PC-3 (cell line): ENCODE measurements around the gene AMN. TPM values are rescaled to one million over a fixed set of nuclear protein-coding genes. Genes with fewer than 3 reads are reported as not detected.

Source experiments
- ATAC-seq: fragments of 200-7000 bp; cut with Tn5 transposase; 2 replicates; pipeline ENCODE4 v1.9.1; 2020; ENCODE audit warnings: mild to moderate bottlenecking, moderate library complexity
- BruUV-seq: library from RNA; stranded (reverse); fragments of 400-500 nt; replicated peaks from 2 replicates; lab custom pipeline; 2021; lab: Mats Ljungman, UMichigan
- CTCF ChIA-PET: fragments of 300-600 bp; sonication (Branson Sonifier 250); formaldehyde crosslinking; loops from one replicate; lab custom pipeline; 2022; ENCODE audit warnings: antibody characterized with exemption; lab: Charles Lee
- POLR2A ChIA-PET: fragments of 300-600 bp; sonication (Branson Sonifier 250); formaldehyde crosslinking; loops from one replicate; lab custom pipeline; 2022; ENCODE audit warnings: antibody characterized with exemption; ENCODE audit not compliant: unreplicated experiment; lab: Charles Lee
- DNase-seq: peaks from one replicate; pipeline ENCODE4 v3.0.0-alpha.2; 2015
- H2AFZ ChIP-seq: fragments of 300-600 bp; sonication (generic); 2 replicates; pipeline ENCODE4 v1.6.0; 2016; ENCODE audit warnings: antibody characterized with exemption, low read length
- H3F3A ChIP-seq: fragments of 300-600 bp; sonication (generic); one replicate; pipeline ENCODE4 v1.6.0; 2017; ENCODE audit warnings: antibody characterized with exemption, low read length, control low read depth, mild to moderate bottlenecking; ENCODE audit not compliant: unreplicated experiment
- H3K27ac ChIP-seq: fragments of 300-600 bp; sonication (generic); 2 replicates; pipeline ENCODE4 v1.5.1; 2016; ENCODE audit warnings: mild to moderate bottlenecking, low read length
- H3K27me3 ChIP-seq: fragments of 300-600 bp; sonication (generic); 2 replicates; pipeline ENCODE4 v1.6.1; 2016; ENCODE audit warnings: low read length, mixed read lengths
- H3K36me3 ChIP-seq: fragments of 300-600 bp; sonication (generic); 2 replicates; pipeline ENCODE4 v1.6.1; 2016; ENCODE audit warnings: low read depth, mixed run types, low read length, mixed read lengths
- H3K4me1 ChIP-seq: fragments of 300-600 bp; sonication (generic); 2 replicates; pipeline ENCODE4 v1.5.1; 2016; ENCODE audit warnings: low read length; ENCODE audit not compliant: insufficient read depth
- H3K4me2 ChIP-seq: fragments of 300-600 bp; sonication (generic); 2 replicates; pipeline ENCODE4 v1.6.0; 2016; ENCODE audit warnings: low read length
- H3K4me3 ChIP-seq: fragments of 300-600 bp; sonication (generic); 2 replicates; pipeline ENCODE4 v1.5.1; 2016; ENCODE audit warnings: mild to moderate bottlenecking, low read length, mixed read lengths
- H3K79me2 ChIP-seq: fragments of 300-600 bp; sonication (generic); 2 replicates; pipeline ENCODE4 v1.6.1; 2017; ENCODE audit warnings: low read length, mixed read lengths
- H3K9ac ChIP-seq: fragments of 300-600 bp; sonication (generic); 2 replicates; pipeline ENCODE4 v1.6.0; 2016; ENCODE audit warnings: mild to moderate bottlenecking, low read length
- H3K9me2 ChIP-seq: fragments of 300-600 bp; sonication (generic); replicated peaks from 2 replicates; pipeline ENCODE4 v1.6.1; 2016; ENCODE audit warnings: mixed run types, low read length, mixed read lengths
- H3K9me3 ChIP-seq: fragments of 300-600 bp; sonication (generic); 2 replicates; pipeline ENCODE4 v1.6.1; 2016; ENCODE audit warnings: low read length, mixed read lengths
- H4K20me1 ChIP-seq: fragments of 300-600 bp; sonication (generic); 2 replicates; pipeline ENCODE4 v1.6.1; 2016; ENCODE audit warnings: low read length, mixed read lengths
- EZH2 ChIP-seq: fragments of 300-600 bp; sonication (generic); IDR thresholded peaks from one replicate; pipeline ENCODE4 v1.6.1; 2017; ENCODE audit warnings: antibody characterized with exemption, mild to moderate bottlenecking, low read length; ENCODE audit not compliant: unreplicated experiment
- EZH2phosphoT487 ChIP-seq: fragments of 300-600 bp; sonication (generic); IDR thresholded peaks from 2 replicates; pipeline ENCODE4 v1.6.1; 2018; ENCODE audit warnings: mild to moderate bottlenecking, antibody characterized with exemption, low read length, borderline replicate concordance
- intact Hi-C: fragments of 100-400 bp; cut with micrococcal nuclease; formaldehyde crosslinking; loops from 2 replicates; pipeline ENCODE4 v1.9.0; 2023
- total RNA-seq: library from RNA; depleted of rRNA; stranded (reverse); fragments of >200 nt; gene quantifications from 2 replicates; pipeline ENCODE4 v1.2.3, GENCODE V29; 2014
- TF ChIP-seq, protein P1 (sequence below): fragments of 300-600 bp; sonication (generic); conservative IDR thresholded peaks from 2 replicates; pipeline ENCODE4 v1.5.1; 2017; ENCODE audit warnings: antibody characterized with exemption, low read depth, mild to moderate bottlenecking, low read length

Gene AMN
- total RNA-seq, 1 experiment from 2014 or later, result not detected

DNA sequence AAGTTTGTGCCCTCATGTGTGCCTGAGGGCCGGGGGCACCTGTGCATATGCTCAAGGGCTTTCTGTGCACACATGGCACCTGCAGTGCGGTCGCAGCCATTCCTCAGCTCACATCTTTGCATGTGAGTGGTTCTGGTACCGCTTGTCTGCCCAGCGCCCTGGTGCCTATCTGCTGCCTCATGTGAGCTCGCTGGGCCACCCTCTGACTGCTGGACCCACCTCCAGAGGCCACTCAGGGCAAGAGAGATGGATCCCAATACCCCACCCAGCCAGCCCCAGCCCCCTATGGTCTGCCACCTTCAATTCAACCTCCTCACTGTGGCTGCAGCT, 5.4 kb upstream of the AMN start:
- Histone ChIP-seq H3K4me2 (no peak overlapping the region), H3F3A (no peaks in the 10 kb centered on the region), H3K4me1 (no peaks in the 10 kb centered on the region), H3K9me3 (0 out of 2 replicates have a peak, but pooled peaks cover 5% of the 10 kb centered on the region), H3K9me2 (no peaks in the 10 kb centered on the region), H3K36me3 (no peaks in the 10 kb centered on the region), H3K27me3 (no peaks in the 10 kb centered on the region), H4K20me1 (no peaks in the 10 kb centered on the region), H3K27ac (no peak overlapping the region), H2AFZ (no peak overlapping the region), H3K79me2 (no peaks in the 10 kb centered on the region), H3K9ac (no peak overlapping the region), H3K4me3 (no peak overlapping the region)
- CTCF ChIA-PET, result no interaction called here
- no peak for TF ChIP-seq EZH2phosphoT487
- no peak for TF ChIP-seq EZH2
- TF ChIP-seq, protein P1, sequence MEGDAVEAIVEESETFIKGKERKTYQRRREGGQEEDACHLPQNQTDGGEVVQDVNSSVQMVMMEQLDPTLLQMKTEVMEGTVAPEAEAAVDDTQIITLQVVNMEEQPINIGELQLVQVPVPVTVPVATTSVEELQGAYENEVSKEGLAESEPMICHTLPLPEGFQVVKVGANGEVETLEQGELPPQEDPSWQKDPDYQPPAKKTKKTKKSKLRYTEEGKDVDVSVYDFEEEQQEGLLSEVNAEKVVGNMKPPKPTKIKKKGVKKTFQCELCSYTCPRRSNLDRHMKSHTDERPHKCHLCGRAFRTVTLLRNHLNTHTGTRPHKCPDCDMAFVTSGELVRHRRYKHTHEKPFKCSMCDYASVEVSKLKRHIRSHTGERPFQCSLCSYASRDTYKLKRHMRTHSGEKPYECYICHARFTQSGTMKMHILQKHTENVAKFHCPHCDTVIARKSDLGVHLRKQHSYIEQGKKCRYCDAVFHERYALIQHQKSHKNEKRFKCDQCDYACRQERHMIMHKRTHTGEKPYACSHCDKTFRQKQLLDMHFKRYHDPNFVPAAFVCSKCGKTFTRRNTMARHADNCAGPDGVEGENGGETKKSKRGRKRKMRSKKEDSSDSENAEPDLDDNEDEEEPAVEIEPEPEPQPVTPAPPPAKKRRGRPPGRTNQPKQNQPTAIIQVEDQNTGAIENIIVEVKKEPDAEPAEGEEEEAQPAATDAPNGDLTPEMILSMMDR, result no peak
- DNase-seq (no peak), ATAC-seq (no peak)
- intact Hi-C loops, result loop anchor here (10.0 kb wide), 1 partner anchor 142 kb away; the partner anchor contains the start of gene TRAF3
- BruUV-seq, result no TSS peak
- POLR2A ChIA-PET, result no interaction called here

DNA sequence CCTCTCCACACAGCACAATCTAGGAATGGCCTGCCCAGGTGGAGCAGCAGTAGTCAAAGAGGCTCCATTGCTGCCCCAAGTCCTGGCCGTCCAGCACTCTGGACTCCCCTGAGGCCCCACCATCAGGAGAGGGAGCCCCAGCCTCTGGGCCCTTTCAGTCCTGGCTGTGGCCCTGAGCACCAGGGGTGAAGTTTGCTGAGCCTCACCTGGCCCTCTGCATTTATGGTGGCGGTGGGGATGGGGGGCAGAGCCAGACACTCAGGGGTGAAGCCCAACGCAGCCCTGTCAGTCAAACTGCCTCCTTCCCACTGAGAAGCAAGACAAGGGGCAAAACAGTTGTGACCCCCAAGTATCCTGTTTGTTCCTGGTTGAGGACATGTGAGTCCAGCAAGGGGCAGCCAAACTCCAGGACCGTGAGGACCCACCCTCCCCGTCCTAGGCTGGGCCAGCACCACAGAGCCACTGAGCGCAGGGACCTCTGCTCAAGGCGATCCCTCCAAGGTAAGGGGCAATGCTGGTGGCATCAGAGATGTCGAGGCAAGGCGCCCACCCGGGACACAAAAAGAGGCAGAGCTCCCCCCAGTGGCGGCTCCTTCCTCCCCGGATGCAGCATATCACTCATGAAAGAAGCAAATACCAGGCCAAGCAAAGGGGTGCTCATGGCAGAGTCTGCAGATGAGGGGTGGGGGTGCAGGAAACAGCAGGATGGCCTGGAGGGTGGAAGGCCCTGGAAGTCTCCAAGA, 4.8 kb upstream of the AMN start:
- Histone ChIP-seq H3K27me3 (no peaks in the 10 kb centered on the region), H3K4me2 (no peak overlapping the region), H3K9ac (no peak overlapping the region), H3K9me2 (no peaks in the 10 kb centered on the region), H4K20me1 (no peaks in the 10 kb centered on the region), H3F3A (no peaks in the 10 kb centered on the region), H3K9me3 (0 out of 2 replicates have a peak, but pooled peaks cover 5% of the 10 kb centered on the region), H2AFZ (no peak overlapping the region), H3K4me3 (no peak overlapping the region), H3K36me3 (no peaks in the 10 kb centered on the region), H3K4me1 (no peaks in the 10 kb centered on the region), H3K27ac (no peak overlapping the region), H3K79me2 (no peaks in the 10 kb centered on the region)
- ChIA-PET POLR2A (no interaction called here), CTCF (no interaction called here)
- intact Hi-C loops, result loop anchor here (10.0 kb wide), 1 partner anchor 143 kb away; the partner anchor contains the start of gene TRAF3
- TF ChIP-seq EZH2phosphoT487, result no peak
- TF ChIP-seq, protein P1, result peak; percentile 71
- DNase-seq (peak; percentile 37), ATAC-seq (peak; percentile 28; the same call in 1 of the 2 replicates)
- BruUV-seq, result no TSS peak

DNA sequence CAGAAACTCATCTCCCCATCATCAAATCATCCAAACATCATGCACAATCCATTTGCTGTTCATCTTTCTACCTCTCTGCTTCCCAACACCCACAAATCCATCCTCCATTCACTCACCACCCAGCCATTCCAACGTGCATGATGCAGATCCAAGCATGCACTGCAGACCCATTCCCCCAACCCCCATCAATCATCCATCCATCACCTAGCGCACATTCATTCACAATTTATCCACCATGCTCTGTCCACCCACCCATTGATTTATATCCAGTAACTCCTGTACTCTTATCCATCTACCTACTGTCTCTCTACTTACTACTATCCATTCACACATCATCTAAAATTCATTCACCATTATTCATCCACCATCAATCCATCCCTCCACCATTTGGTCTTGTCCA, 4.0 kb upstream of the AMN start:
- Histone ChIP-seq H3K4me1 (no peaks in the 10 kb centered on the region), H4K20me1 (no peaks in the 10 kb centered on the region), H3K36me3 (no peaks in the 10 kb centered on the region), H2AFZ (no peak overlapping the region), H3K4me2 (no peak overlapping the region), H3K79me2 (no peaks in the 10 kb centered on the region), H3K9me2 (no peaks in the 10 kb centered on the region), H3K27ac (no peak overlapping the region), H3K9ac (no peak overlapping the region), H3F3A (no peaks in the 10 kb centered on the region), H3K27me3 (no peaks in the 10 kb centered on the region), H3K4me3 (no peak overlapping the region), H3K9me3 (0 out of 2 replicates have a peak, but pooled peaks cover 5% of the 10 kb centered on the region)
- intact Hi-C loops, result loop anchor here (10.0 kb wide), 1 partner anchor 144 kb away; the partner anchor contains the start of gene TRAF3
- BruUV-seq, result no TSS peak
- TF ChIP-seq EZH2, result no peak
- TF ChIP-seq, protein P1, result no peak
- TF ChIP-seq EZH2phosphoT487, result no peak
- DNase-seq (no peak), ATAC-seq (no peak)
- ChIA-PET CTCF (no interaction called here), POLR2A (no interaction called here)
